Measurements from ENCODE around the gene MICALL1.

- TF ChIP-seq POLR2A (IDR thresholded peaks at IDR 0.05) (no peak), CTCF (IDR thresholded peaks at IDR 0.05) (no peak)
These were observed 79.0 kb downstream of the MICALL1 start for GRCh38 chr22:37985050-37985585.

Data from sigmoid colon (tissue), 3 donors.